Fibroblast of peridontal ligament (primary cell): Measurements from ENCODE around the gene MS4A4A.
"Not testable (repeated sequence)": the region's sequence is repeated elsewhere in the genome, so short reads cannot be mapped to it uniquely, and the experiment has no call there.

Experiments
- DNase-seq: peaks from one replicate; pipeline ENCODE4 v3.0.0-alpha.2; 2010; ENCODE audit errors: extremely low read depth

MS4A4A gene

GRCh38 chr11:60280412-60280811, at the start of gene MS4A4A:
MS4A4A (plus strand) TSS chr11:60280666; CDS start chr11:60280676, 10 bp downstream.
- DNase-seq = no peak

- no peak for DNase-seq
Observed at GRCh38 chr11:60230681-60231080, 49.8 kb upstream of the MS4A4A start.

- DNase-seq = no peak
Observed at GRCh38 chr11:60235321-60235720, 45.1 kb upstream of the MS4A4A start.

GRCh38 chr11:60240662-60241061, 39.8 kb upstream of the MS4A4A start:
- no peak for DNase-seq

- DNase-seq = no peak
Observed at GRCh38 chr11:60241786-60242185, 38.7 kb upstream of the MS4A4A start.

GRCh38 chr11:60242740-60243239, 37.7 kb upstream of the MS4A4A start, which contains the start of gene MS4A4E:
MS4A4E (minus strand) TSS chr11:60243137; CDS start chr11:60230055, 13,082 bp downstream.
- no peak for DNase-seq

- DNase-seq = no peak
Observed at GRCh38 chr11:60251485-60252212, 28.8 kb upstream of the MS4A4A start.

GRCh38 chr11:60252213-60253108, 28.0 kb upstream of the MS4A4A start:
- no peak for DNase-seq

GRCh38 chr11:60257956-60258722, 22.3 kb upstream of the MS4A4A start:
- DNase-seq = no peak

- no peak for DNase-seq
Observed at GRCh38 chr11:60261014-60261413, 19.5 kb upstream of the MS4A4A start.

GRCh38 chr11:60263402-60263801, 17.1 kb upstream of the MS4A4A start:
- no peak for DNase-seq

GRCh38 chr11:60264644-60265043, 15.8 kb upstream of the MS4A4A start:
- no peak for DNase-seq

- DNase-seq = peak; percentile 20
Observed at GRCh38 chr11:60265373-60266214, 14.9 kb upstream of the MS4A4A start.

GRCh38 chr11:60274416-60274815, 6.0 kb upstream of the MS4A4A start:
- no peak for DNase-seq

GRCh38 chr11:60281485-60281884, 1.0 kb downstream of the MS4A4A start:
- no peak for DNase-seq

GRCh38 chr11:60282286-60282685, 1.8 kb downstream of the MS4A4A start:
- DNase-seq = no peak

GRCh38 chr11:60285411-60286126, 5.1 kb downstream of the MS4A4A start:
- not testable (repeated sequence) for DNase-seq

- DNase-seq = no peak
Observed at GRCh38 chr11:60288531-60288930, 8.1 kb downstream of the MS4A4A start.

GRCh38 chr11:60292145-60292544, 11.7 kb downstream of the MS4A4A start:
- DNase-seq = no peak

- DNase-seq = no peak
Observed at GRCh38 chr11:60301178-60301577, 20.7 kb downstream of the MS4A4A start.
